Measurements from ENCODE around the gene PXMP2. TPM values are rescaled to one million over a fixed set of nuclear protein-coding genes. Genes with fewer than 3 reads are reported as not detected.

PXMP2 gene
- total RNA-seq, 1 experiment from 2014 or later, result 52.6 TPM

DNA sequence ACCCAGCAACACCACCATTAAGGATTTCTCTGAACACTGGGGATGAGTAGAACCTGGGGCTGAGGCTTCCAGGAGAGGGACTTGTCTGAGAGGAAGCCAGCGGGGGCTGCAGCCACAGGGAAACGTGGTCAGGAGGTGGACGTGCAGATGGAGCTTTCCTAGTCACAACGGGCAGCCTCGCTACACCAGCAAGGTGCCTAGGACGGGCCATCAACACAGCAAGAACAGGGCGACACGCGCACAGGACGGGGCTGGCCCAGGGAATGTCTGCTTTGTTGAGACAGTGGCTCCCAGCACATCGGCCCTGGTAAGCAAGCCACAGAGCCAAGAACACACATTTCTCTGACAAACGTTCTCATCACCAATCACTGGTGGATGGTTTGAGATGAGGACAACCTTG, 49.0 kb downstream of the PXMP2 start:
- Histone ChIP-seq H3K27ac (ENCODE audit: low read depth, low read length, poor library complexity, severe bottlenecking) (no peak overlapping the region), H3K9me3 (ENCODE audit: low read depth, low read length, poor library complexity, severe bottlenecking) (no peaks in the 10 kb centered on the region), H3K4me3 (ENCODE audit: low read depth, low read length, poor library complexity, severe bottlenecking) (no peak overlapping the region), H3K4me1 (ENCODE audit: insufficient read depth, low read length, poor library complexity, severe bottlenecking) (peaks cover 13% of the 10 kb centered on the region), H3K36me3 (ENCODE audit: insufficient read depth, low read length, poor library complexity, severe bottlenecking) (peaks cover 85% of the 10 kb centered on the region), H3K27me3 (replicated peaks; ENCODE audit: insufficient read depth, low read depth, low read length, poor library complexity) (no peaks in the 10 kb centered on the region)
- no peak for DNase-seq (ENCODE audit: low spot score)
- BruUV-seq (replicated peaks), result no TSS peak
- CTCF ChIA-PET, result interaction anchor here (0.6 kb wide), 1 partner anchor 1221 kb away, joined by 4 read pairs; no protein-coding TSS in a partner anchor
- no peak for TF ChIP-seq EZH2 (IDR thresholded peaks at IDR 0.05; ENCODE audit: borderline replicate concordance, low read depth, low read length, poor library complexity, severe bottlenecking)
- TF ChIP-seq, protein P1, sequence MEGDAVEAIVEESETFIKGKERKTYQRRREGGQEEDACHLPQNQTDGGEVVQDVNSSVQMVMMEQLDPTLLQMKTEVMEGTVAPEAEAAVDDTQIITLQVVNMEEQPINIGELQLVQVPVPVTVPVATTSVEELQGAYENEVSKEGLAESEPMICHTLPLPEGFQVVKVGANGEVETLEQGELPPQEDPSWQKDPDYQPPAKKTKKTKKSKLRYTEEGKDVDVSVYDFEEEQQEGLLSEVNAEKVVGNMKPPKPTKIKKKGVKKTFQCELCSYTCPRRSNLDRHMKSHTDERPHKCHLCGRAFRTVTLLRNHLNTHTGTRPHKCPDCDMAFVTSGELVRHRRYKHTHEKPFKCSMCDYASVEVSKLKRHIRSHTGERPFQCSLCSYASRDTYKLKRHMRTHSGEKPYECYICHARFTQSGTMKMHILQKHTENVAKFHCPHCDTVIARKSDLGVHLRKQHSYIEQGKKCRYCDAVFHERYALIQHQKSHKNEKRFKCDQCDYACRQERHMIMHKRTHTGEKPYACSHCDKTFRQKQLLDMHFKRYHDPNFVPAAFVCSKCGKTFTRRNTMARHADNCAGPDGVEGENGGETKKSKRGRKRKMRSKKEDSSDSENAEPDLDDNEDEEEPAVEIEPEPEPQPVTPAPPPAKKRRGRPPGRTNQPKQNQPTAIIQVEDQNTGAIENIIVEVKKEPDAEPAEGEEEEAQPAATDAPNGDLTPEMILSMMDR (conservative IDR thresholded peaks at IDR 0.05; ENCODE audit: low read depth, low read length), result no peak
- POLR2A ChIA-PET (ENCODE audit: low non-redundant PET), result no interaction called here
- intact Hi-C loops (cut with micrococcal nuclease; ENCODE audit: unreplicated experiment), result no loop called here

DNA sequence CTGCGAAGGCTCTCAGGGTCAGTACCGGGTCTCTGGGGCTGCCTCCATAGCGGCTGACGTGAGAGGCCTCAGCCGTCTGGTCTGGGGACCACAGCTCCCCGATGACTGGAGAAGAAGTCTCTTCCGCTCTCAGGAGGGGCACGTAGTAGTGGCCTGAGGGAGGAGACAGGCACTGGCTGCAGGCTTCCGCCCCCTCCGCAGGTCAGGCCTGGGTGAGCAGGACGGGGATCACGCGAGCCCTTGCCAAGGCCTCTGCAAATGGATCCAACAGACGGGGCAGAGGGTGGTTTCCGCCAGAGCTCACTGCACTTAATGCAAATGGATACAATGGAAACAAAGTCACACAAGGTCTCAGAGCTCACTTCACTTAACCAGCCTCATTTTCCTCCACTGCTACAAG, 49.5 kb downstream of the PXMP2 start:
- Histone ChIP-seq H3K9me3 (ENCODE audit: low read depth, low read length, poor library complexity, severe bottlenecking) (no peaks in the 10 kb centered on the region), H3K27me3 (replicated peaks; ENCODE audit: insufficient read depth, low read depth, low read length, poor library complexity) (no peaks in the 10 kb centered on the region), H3K4me3 (ENCODE audit: low read depth, low read length, poor library complexity, severe bottlenecking) (no peak overlapping the region), H3K4me1 (ENCODE audit: insufficient read depth, low read length, poor library complexity, severe bottlenecking) (peaks cover 13% of the 10 kb centered on the region), H3K36me3 (ENCODE audit: insufficient read depth, low read length, poor library complexity, severe bottlenecking) (peaks cover 85% of the 10 kb centered on the region), H3K27ac (ENCODE audit: low read depth, low read length, poor library complexity, severe bottlenecking) (no peak overlapping the region)
- POLR2A ChIA-PET (ENCODE audit: low non-redundant PET), result no interaction called here
- no TSS peak for BruUV-seq (replicated peaks)
- intact Hi-C loops (cut with micrococcal nuclease; ENCODE audit: unreplicated experiment), result no loop called here
- TF ChIP-seq EZH2 (IDR thresholded peaks at IDR 0.05; ENCODE audit: borderline replicate concordance, low read depth, low read length, poor library complexity, severe bottlenecking), result no peak
- TF ChIP-seq, protein P1 (conservative IDR thresholded peaks at IDR 0.05; ENCODE audit: low read depth, low read length), result no peak
- DNase-seq (ENCODE audit: low spot score), result no peak
- CTCF ChIA-PET, result no interaction called here

DNA sequence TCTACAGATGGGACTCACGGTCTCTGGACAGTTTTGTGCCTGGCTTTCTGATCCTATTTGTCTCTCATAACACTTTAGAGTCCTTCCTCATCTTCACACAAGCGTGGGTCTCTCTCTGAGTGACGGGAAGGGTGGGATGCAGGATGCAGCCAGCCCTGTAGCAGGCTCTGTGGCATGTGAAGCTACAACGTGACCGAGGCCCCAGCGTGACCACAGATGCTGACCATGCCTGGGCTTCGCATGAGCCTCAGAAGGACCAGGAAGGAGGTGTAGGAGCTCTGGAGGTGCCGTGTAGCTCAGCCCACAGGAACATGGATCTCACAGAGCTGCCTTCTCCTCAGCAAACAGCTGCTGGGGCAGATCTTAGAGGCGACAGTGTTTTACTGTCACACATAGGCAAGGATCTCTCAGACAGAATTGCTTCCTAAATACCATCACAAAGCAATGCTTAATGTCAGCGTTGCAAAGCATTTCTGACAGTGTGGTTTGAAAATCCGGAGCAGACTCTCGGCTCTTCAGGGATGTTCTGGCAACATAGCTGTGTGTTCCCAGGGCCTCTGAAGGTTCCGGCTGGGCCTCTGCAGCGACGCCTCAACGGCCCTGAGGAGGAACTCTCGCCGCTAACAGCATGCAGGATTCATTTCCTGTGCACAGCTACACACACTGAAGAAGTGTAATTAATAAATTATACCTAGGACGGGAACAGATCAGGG, 52.4 kb downstream of the PXMP2 start:
- ChIA-PET CTCF (no interaction called here), POLR2A (ENCODE audit: low non-redundant PET) (interaction anchor here (0.7 kb wide), 1 partner anchor 36 kb away, joined by 3 read pairs; no protein-coding TSS in a partner anchor)
- Histone ChIP-seq H3K36me3 (ENCODE audit: insufficient read depth, low read length, poor library complexity, severe bottlenecking) (peaks cover 97% of the 10 kb centered on the region), H3K4me1 (ENCODE audit: insufficient read depth, low read length, poor library complexity, severe bottlenecking) (peaks cover 9% of the 10 kb centered on the region), H3K27ac (ENCODE audit: low read depth, low read length, poor library complexity, severe bottlenecking) (no peak overlapping the region), H3K27me3 (replicated peaks; ENCODE audit: insufficient read depth, low read depth, low read length, poor library complexity) (no peaks in the 10 kb centered on the region), H3K9me3 (ENCODE audit: low read depth, low read length, poor library complexity, severe bottlenecking) (no peaks in the 10 kb centered on the region), H3K4me3 (ENCODE audit: low read depth, low read length, poor library complexity, severe bottlenecking) (no peak overlapping the region)
- DNase-seq (ENCODE audit: low spot score), result no peak
- intact Hi-C loops (cut with micrococcal nuclease; ENCODE audit: unreplicated experiment), result no loop called here
- BruUV-seq (replicated peaks), result no TSS peak
- TF ChIP-seq, protein P1 (conservative IDR thresholded peaks at IDR 0.05; ENCODE audit: low read depth, low read length), result no peak
- no peak for TF ChIP-seq EZH2 (IDR thresholded peaks at IDR 0.05; ENCODE audit: borderline replicate concordance, low read depth, low read length, poor library complexity, severe bottlenecking)
